Measurements from ENCODE around the gene PRR29.
"Not testable (repeated sequence)": the region's sequence is repeated elsewhere in the genome, so short reads cannot be mapped to it uniquely, and the experiment has no call there.

PRR29 gene

GRCh38 chr17:63963123-63963522 is 35.0 kb upstream of the PRR29 start:
- DNase-seq (ENCODE audit: low spot score) = no peak
- Mint-ChIP-seq H3K9me3 (no peaks in the 10 kb centered on the region), H3K36me3 (ENCODE audit: low read depth) (no peaks in the 10 kb centered on the region), H3K27ac (no peak overlapping the region), H3K27me3 (ENCODE audit: low read depth) (no peaks in the 10 kb centered on the region), H3K4me1 (ENCODE audit: low read depth) (peaks cover 6% of the 10 kb centered on the region), H3K4me3 (no peak overlapping the region)

DNA sequence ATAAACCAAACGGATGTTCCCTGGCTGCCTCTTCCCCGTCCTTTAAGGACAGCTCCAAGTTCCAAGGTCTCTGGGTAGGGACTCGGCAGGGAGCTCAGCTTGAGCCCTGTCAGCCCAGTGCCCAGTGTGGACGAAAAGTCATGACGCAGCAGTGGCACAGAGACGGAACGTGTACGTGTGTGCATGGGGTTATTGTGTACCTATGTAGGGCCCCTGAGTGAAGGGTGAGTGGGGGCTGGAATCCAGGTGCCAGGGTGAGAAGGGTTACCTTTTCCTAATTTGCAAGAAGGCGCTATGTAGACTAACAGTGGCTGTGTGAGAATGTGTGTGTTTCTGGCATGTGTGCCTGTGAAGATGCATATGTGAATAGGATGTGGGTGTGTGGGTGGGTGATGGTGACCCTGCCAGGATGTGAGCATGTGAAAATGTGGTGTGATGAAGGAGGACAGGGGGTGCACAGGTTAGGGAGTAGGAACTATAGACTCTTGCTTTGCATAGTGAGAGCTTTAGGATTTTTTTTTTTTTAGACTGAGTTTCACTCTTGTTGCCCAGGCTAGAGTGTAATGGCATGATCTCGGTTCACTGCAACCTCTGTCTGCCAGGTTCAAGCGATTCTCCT is 31.4 kb upstream of the PRR29 start:
- peak; percentile 55 for DNase-seq (ENCODE audit: low spot score)
- Mint-ChIP-seq H3K27ac (no peak overlapping the region), H3K36me3 (ENCODE audit: low read depth) (no peaks in the 10 kb centered on the region), H3K27me3 (ENCODE audit: low read depth) (no peaks in the 10 kb centered on the region), H3K9me3 (no peaks in the 10 kb centered on the region), H3K4me1 (ENCODE audit: low read depth) (peaks cover 4% of the 10 kb centered on the region), H3K4me3 (no peak overlapping the region)

DNA sequence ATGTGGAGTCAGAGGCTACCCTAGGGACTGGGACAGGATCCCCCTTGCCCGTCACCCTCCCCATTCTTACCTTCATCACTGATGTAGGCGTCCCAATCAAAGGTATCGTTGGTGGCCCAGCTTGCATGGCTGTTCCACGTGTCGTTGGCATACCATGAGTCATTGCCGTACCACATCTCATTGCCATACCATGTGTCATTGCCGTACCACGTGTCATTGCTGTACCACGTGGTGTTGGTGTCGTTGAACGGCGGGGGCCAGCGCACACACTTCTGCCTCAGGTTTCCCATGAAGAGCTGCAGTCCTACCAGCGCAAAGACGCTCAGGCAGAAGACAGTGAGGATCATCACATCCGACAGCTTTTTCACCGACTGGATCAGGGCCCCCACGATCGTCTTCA is 30.2 kb upstream of the PRR29 start:
- H3K4me1 Mint-ChIP-seq (ENCODE audit: low read depth) = peaks cover 4% of the 10 kb centered on the region
- H3K36me3 Mint-ChIP-seq (ENCODE audit: low read depth) = no peaks in the 10 kb centered on the region
- H3K27ac Mint-ChIP-seq = no peak overlapping the region
- DNase-seq (ENCODE audit: low spot score) = no peak
- no peak overlapping the region for H3K4me3 Mint-ChIP-seq
- H3K27me3 Mint-ChIP-seq (ENCODE audit: low read depth) = no peaks in the 10 kb centered on the region
- H3K9me3 Mint-ChIP-seq = no peaks in the 10 kb centered on the region

GRCh38 chr17:63969278-63969677 is 28.9 kb upstream of the PRR29 start:
- Mint-ChIP-seq H3K27ac (no peak overlapping the region), H3K4me3 (no peak overlapping the region), H3K27me3 (ENCODE audit: low read depth) (no peaks in the 10 kb centered on the region), H3K9me3 (no peaks in the 10 kb centered on the region), H3K36me3 (ENCODE audit: low read depth) (no peaks in the 10 kb centered on the region), H3K4me1 (ENCODE audit: low read depth) (peaks cover 4% of the 10 kb centered on the region)
- DNase-seq (ENCODE audit: low spot score) = no peak

- Mint-ChIP-seq H3K4me3 (no peak within 1 kb of the TSS), H3K4me1 (ENCODE audit: low read depth) (peaks cover 4% of the 10 kb centered on the region), H3K27me3 (ENCODE audit: low read depth) (peaks cover 3% of the 10 kb centered on the region), H3K27ac (no peak within 1 kb of the TSS), H3K9me3 (no peaks in the 10 kb centered on the region), H3K36me3 (ENCODE audit: low read depth) (no peaks in the 10 kb centered on the region)
- no peak for DNase-seq (ENCODE audit: low spot score)
Observed at GRCh38 chr17:63972796-63973195, 25.4 kb upstream of the PRR29 start, which contains the start of gene SCN4A. Gene SCN4A, minus strand, starts transcription at chr17:63972918. Its CDS starts 77 bp downstream, at chr17:63972841.

DNA sequence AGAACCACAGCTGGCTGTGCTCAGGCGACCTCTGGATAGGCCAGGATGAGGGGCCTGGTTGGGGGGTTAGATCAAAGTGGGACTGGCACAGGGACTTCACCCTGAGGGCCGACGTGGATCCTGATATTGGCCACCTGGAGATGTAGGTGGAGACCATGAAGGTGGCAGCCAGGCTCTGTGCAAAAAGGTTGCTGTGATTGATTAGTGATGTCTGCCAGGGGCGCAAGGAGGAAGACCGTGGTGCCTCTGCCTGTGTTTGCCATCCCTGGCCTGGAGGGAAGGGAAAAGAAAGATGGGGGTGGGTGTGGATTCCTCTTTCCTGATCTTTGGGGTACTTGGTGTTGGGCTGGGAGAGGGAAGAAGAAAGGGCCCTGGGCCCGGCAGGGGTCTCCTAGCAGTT is 24.9 kb upstream of the PRR29 start:
- Mint-ChIP-seq H3K4me1 (ENCODE audit: low read depth) (peaks cover 4% of the 10 kb centered on the region), H3K4me3 (no peak overlapping the region), H3K27ac (no peak overlapping the region), H3K27me3 (ENCODE audit: low read depth) (peaks cover 3% of the 10 kb centered on the region), H3K9me3 (no peaks in the 10 kb centered on the region), H3K36me3 (ENCODE audit: low read depth) (no peaks in the 10 kb centered on the region)
- DNase-seq (ENCODE audit: low spot score) = no peak

- H3K27ac Mint-ChIP-seq = no peak overlapping the region
- no peaks in the 10 kb centered on the region for H3K9me3 Mint-ChIP-seq
- no peak overlapping the region for H3K4me3 Mint-ChIP-seq
- peaks cover 3% of the 10 kb centered on the region for H3K27me3 Mint-ChIP-seq (ENCODE audit: low read depth)
- H3K36me3 Mint-ChIP-seq (ENCODE audit: low read depth) = no peaks in the 10 kb centered on the region
- no peak for DNase-seq (ENCODE audit: low spot score)
- peaks cover 4% of the 10 kb centered on the region for H3K4me1 Mint-ChIP-seq (ENCODE audit: low read depth)
Observed at GRCh38 chr17:63973930-63974593, 24.1 kb upstream of the PRR29 start.

- peaks cover 4% of the 10 kb centered on the region for H3K4me1 Mint-ChIP-seq (ENCODE audit: low read depth)
- H3K9me3 Mint-ChIP-seq = no peaks in the 10 kb centered on the region
- DNase-seq (ENCODE audit: low spot score) = no peak
- no peak overlapping the region for H3K27ac Mint-ChIP-seq
- peaks cover 3% of the 10 kb centered on the region for H3K27me3 Mint-ChIP-seq (ENCODE audit: low read depth)
- H3K36me3 Mint-ChIP-seq (ENCODE audit: low read depth) = no peaks in the 10 kb centered on the region
- no peak overlapping the region for H3K4me3 Mint-ChIP-seq
Observed at GRCh38 chr17:63974594-63975192, 23.5 kb upstream of the PRR29 start.

GRCh38 chr17:63975541-63976092 is 22.5 kb upstream of the PRR29 start:
- no peaks in the 10 kb centered on the region for H3K9me3 Mint-ChIP-seq
- peaks cover 4% of the 10 kb centered on the region for H3K4me1 Mint-ChIP-seq (ENCODE audit: low read depth)
- DNase-seq (ENCODE audit: low spot score) = no peak
- H3K4me3 Mint-ChIP-seq = no peak overlapping the region
- peak overlapping the region; percentile 1 for H3K27ac Mint-ChIP-seq
- no peaks in the 10 kb centered on the region for H3K36me3 Mint-ChIP-seq (ENCODE audit: low read depth)
- peaks cover 3% of the 10 kb centered on the region for H3K27me3 Mint-ChIP-seq (ENCODE audit: low read depth)

GRCh38 chr17:63976702-63977101 is 21.4 kb upstream of the PRR29 start:
- Mint-ChIP-seq H3K4me1 (ENCODE audit: low read depth) (peaks cover 4% of the 10 kb centered on the region), H3K36me3 (ENCODE audit: low read depth) (peaks cover under 1% of the 10 kb centered on the region), H3K4me3 (no peak overlapping the region), H3K27me3 (ENCODE audit: low read depth) (peaks cover 3% of the 10 kb centered on the region), H3K9me3 (no peaks in the 10 kb centered on the region), H3K27ac (no peak overlapping the region)
- DNase-seq (ENCODE audit: low spot score) = no peak

DNA sequence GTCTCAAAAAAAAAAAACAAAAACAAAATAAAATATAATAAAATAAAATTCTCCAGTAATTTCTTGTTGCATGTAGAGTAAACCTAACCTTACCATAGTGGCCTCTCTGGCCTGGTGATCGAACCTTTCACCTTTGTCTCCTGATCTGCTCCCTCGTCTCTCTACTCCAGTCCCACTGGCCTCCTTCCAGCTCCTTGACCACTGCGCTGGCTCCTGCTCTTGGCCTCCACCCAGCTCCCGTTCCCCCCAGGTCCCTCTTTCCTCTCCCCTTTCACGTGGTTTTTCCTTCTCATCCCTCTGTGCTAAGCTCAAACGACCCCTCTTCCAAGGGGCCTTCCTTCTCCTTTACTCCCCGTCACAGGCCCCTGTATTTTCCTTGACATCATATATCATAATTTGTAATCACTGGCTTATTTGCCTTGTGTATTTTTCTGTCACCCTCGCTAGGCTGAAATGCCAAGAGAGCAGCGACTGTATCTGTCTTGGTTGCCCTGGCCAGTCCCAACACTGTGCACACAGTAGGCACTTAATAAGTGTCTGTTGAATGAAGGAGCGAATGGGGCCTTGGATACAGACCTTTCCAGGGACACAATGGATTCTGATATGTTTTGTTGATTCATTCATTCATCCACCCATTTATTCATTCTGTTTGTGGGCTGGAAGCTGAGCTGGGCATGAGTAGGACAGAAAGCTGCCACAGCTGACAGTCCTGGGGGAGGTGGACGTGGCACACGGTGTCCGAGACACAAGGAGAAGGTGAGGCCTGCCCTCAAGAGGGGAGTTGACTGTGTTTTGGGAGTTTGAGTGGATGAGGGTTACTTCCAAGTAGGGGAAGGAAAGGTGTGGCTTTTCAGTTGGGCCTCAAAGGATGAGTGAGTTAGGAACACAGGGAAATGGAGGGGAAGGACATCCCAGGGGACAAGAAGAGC is 19.6 kb upstream of the PRR29 start:
- DNase-seq (ENCODE audit: low spot score) = no peak
- Mint-ChIP-seq H3K4me3 (no peak overlapping the region), H3K9me3 (peaks cover 10% of the 10 kb centered on the region), H3K27ac (no peak overlapping the region), H3K27me3 (ENCODE audit: low read depth) (peaks cover 3% of the 10 kb centered on the region), H3K4me1 (ENCODE audit: low read depth) (peaks cover 4% of the 10 kb centered on the region), H3K36me3 (ENCODE audit: low read depth) (peaks cover 1% of the 10 kb centered on the region)

DNA sequence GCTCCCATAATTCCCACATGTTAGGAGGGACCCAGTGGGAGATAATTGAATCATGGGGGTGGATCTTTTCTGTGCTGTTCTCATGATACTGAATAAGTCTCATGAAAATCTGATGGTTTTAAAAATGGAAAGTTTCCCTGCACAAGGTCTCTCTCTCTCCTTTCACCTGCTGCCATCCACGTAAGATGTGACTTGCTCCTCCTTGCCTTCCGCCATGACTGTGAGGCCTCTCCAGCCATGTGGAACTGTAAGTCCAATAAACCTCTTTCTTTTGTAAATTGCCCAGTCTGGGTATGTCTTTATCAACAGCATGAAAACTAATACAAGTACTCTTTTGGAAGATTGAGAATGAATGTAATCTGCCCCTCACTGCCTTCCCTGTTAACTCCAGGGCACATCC is 15.5 kb upstream of the PRR29 start:
- H3K36me3 Mint-ChIP-seq (ENCODE audit: low read depth); H3K27ac Mint-ChIP-seq; H3K4me3 Mint-ChIP-seq; H3K27me3 Mint-ChIP-seq (ENCODE audit: low read depth); DNase-seq (ENCODE audit: low spot score): not testable (repeated sequence)
- peaks cover 12% of the 10 kb centered on the region for H3K4me1 Mint-ChIP-seq (ENCODE audit: low read depth)
- H3K9me3 Mint-ChIP-seq = peaks cover 10% of the 10 kb centered on the region

DNA sequence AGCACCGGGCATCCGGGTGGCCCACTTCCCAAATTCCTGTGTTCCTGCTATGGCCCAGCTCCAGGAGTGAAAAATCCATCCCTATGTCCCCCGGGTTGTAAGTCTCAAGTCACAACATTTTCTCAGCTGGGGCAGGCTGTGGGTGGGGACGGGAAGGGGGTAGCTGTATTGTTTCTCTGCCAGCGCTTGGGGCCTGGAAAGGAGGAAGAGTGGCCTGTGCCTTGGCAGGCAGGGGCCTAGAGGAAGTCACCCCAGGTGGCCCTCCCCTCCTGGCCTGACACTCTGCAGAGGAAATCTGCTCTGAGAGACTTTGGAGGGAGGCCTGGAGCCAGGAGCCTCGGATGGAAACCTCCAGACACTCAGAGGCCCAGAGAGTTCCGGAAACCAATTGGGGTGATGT is 14.8 kb upstream of the PRR29 start:
- Mint-ChIP-seq H3K4me3 (no peak overlapping the region), H3K36me3 (ENCODE audit: low read depth) (peaks cover 1% of the 10 kb centered on the region), H3K4me1 (ENCODE audit: low read depth) (peaks cover 12% of the 10 kb centered on the region), H3K27ac (no peak overlapping the region), H3K9me3 (peaks cover 10% of the 10 kb centered on the region), H3K27me3 (ENCODE audit: low read depth) (no peaks in the 10 kb centered on the region)
- DNase-seq (ENCODE audit: low spot score) = no peak
